HS-27A (cell line): ENCODE measurements around the gene SPTLC1.
A peak's percentile ranks its signal among the peaks of the same experiment; 100 is the strongest.
"Not testable (repeated sequence)": the region's sequence is repeated elsewhere in the genome, so short reads cannot be mapped to it uniquely, and the experiment has no call there.

Experiments used
- DNase-seq: peaks from one replicate; pipeline ENCODE4 v3.0.0-alpha.2; 2012; ENCODE audit warnings: low read depth, missing footprints

SPTLC1 gene

DNA sequence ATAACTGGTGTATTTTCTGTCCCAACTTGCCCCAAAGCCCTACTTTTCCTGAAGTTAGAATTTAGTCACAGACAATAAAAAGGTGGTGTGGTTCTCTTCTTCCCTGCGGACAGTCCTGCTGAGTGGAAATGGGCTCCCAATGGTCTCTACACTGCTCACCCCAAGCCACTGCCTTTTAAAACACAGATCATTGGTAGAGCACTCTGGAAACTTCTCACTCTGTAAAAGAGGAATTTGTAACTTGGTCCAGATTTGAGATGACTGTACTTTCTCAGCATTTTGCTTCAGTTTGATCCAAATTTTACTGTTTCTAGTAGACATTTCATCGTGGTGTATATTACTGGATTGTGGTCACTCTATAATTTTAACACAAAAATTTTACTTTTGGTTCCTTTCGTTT is 84.8 kb downstream of the SPTLC1 start:
- DNase-seq, result no peak

DNA sequence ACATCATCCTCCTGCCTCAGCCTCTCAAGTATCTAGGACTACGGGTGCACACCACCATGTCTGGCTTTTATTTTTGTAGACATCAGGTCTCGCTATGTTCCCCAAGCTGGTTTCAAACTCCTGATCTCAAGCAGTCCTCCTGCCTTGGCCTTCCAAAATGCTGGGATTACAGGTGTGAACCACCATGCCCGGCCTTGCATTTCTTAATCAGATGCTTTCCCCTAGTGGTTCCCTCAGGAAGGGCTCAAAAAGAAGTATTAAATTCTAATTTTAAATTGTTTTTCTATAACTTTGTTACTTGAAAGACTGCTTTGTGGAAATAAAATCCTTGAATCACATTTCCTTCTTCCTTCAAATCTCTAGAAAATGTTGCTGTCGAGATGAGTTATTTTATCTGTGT is 85.7 kb downstream of the SPTLC1 start:
- DNase-seq, result no peak

DNA sequence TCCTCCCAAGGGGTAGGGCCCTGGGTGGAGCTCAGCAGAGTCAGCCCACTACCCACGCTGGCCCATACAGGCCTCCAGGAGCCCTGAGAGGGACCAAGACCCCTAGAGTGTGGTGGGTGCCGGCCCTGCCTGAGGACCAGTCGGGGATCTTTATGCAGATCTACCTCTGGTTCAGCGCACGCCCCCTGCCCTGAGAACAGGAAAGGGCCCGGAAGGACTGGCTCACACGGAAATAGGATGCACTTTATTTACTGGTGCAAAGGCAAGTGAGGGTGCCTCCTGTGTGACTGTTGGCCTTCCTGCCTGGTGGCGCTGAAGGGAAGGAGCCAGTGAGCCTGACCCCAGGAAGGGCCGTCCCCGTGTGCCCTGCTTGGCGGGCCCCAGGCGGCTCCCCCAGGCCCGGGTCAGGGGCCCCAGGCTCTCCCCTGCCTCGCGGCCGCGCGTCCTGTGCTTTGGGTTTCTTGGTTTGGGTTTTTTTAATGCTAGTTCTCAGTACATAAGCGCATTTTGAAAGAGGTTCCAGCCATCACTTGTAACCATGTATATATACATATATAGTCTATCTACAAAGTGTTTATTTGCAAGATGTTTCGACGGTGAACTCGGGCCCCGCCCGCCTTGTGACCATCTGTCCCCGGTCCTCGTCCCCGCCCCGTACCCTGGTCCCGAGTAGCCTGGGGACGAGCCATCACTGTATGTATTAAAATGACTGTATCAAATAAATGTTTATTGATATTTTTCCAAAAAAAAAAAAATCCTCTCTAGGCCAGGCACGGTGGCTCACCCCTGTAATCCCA is 88.8 kb downstream of the SPTLC1 start:
- no peak for DNase-seq

DNA sequence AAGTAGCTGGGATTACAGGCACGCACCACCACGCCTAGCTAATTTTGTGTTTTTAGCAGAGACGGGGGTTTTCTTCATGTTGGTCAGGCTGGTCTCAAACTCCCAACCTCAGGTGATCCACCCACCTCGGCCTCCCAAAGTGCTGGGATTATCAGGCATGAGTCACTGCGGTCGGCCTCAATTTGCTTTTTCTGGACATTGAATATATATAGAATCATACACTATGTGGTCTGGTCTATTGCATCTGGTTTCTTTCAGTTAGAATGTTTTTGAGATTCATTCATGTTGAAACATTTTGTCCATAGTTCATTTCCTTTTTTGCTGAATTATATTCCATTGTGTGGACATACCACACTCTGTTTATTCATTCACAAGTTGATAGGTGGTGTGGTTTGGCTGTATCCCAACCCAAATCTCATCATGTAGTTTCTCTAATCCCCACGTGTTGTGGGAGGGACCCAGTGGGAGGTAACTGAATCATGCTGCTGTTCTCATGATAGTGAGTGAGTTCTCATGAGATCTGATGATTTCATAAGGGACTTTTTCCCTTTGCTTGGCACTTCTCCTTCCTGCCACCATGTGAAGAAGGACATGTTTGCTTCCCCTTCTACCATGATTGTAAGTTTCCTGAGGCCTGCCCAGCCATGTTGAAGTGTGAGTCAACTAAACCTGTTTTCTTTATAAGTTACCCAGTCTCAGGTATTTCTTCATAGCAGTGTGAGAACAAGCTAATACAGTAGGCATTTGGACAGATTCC is 93.2 kb downstream of the SPTLC1 start:
- DNase-seq, result peak; percentile 48

DNA sequence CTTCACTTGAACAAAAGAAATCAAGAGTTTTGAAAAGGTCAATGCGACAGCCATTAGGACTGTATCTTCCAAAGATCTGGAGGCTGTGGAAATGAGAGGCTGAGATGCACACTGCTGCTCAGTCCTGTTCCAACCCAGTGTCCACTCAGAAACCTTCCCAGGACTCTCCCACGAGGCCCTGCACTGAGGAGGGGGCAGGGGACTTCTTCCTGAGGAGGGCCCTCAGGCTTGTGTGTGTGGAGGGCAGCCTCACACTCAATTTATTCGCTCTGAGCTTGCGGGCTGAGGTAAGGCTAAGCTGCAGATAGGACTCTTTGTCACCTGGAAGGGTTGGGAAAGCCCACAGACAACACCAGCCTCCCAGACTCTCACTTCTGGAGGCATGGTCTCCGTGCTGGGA is 95.6 kb downstream of the SPTLC1 start:
- no peak for DNase-seq

DNA sequence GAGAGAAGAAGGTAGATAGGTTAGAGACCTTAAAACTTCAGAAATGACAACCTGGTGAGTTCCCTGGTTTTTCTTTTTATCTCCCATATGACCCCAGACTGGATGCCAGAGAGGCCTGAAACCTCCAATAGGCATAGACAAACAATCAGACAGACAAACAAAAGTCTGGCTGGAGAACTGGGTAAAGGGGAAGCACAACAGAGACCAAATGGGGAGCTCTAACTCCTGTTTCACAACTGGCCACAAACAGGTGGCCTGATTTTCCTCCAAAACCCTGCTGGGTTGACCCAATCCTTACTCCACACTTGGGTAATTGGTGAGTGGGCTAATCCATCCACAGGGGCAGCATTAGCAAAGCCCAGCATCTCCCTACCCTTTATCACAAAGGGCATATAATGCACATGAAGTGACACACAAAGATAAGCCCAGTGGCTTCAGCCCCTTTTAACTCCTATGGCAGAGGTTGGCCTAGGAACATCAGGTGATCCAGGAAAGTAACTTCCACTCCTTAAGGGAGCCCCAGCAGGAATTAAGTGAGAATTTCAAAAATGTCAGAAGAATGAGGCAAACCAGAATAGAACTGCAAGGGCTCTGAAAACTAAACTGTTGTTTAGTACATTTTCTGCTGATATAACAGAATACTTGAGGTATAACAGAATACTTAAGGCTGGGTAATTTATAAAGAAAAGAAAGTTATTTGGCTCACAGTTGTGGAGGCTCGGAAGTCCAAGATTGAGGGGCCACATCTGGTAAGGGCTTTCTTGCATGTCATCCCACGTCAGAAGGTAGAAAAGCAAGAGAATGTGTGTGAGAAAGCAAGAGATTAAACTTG is 104.3 kb downstream of the SPTLC1 start:
- DNase-seq, result no peak

DNA sequence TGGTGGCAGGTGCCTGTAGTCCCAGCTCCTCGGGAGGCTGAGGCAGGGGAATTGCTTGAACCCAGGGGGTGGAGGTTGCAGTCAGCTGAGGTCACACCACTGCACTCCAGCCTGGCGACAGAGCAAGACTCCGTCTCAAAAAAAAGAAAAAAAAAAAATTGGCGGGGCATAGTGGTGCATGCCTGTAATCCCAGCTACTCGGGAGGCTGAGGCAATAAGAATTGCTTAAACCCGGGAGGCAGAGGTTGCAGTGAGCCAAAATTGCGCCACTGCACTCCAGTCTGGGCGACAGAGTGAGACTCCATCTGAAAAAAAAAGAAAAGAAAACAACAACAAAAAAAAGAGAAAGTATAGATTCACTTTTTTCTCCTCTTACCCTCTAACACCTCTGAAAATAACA is 105.0 kb downstream of the SPTLC1 start:
- DNase-seq, result not testable (repeated sequence)

DNA sequence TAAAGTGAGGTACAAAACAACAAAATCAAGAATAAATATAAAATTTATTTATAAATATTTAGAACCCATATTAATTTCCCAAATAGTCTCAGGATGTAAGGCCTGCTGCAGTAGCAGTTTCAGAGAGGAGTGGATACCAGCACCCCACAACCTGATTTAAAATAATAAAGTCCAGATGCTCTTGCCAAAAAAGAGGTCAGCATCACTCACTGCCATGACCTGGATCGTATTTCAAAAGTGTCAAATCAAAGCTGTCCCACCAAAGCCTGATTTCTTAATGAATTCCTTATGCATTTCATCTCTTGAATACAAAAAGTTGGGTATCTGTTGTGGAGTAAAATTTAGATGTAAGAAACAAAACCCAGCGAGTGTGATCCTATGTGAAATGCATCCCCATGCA is 107.2 kb downstream of the SPTLC1 start:
- DNase-seq, result no peak

DNA sequence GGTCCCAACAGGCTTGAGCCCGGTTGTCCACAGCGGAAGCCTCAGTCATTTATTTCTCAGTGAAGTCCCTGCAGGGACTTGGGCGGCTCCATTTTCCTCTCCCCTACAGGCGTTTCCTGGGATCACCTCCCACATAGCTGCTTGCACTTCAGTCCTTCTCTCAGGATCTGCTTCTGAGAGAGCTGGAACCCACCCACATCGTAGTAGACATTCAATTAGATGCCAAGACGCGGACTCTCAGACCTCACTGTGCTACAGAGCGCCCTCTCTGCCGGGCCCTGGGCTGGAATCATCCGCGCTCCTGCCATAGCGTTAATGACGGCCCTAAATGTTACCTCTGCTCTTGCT is 111.2 kb downstream of the SPTLC1 start:
- no peak for DNase-seq

DNA sequence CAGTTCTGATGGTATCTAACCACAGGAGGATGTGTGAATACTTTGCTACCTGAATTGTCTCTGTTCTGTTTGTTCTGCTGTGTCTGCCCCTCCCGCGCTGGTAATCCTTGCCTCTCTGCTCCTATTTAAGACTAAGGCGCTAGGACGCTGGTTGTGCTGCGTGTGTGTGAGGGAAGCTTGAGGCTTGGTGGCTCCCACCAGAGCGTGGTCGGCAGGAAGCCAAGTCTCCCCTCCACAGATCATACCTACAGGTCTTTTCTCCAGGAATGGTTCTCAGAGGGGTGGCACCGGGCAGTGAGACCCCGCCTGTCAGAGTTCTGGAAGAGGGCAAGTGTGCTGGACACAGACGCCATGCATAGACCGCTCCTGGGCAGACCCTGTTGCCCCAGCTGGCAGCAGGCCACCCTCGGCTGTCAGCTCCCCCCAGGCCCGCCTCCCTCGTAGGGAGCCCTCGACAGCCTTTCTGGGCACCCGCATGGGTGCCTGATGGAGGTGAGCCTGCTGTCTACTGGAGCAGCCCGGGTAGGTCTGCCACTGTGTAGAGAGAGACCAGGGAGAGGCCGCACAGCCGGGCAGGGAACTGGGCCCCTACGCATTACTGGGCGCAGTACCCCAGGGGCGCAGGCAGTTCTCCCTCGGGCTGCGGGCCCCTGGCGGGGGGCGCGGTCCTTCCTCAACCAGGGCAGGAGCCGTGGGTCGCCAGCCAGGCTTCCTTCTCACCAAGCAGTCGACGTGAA is 111.7 kb downstream of the SPTLC1 start:
- no peak for DNase-seq

DNA sequence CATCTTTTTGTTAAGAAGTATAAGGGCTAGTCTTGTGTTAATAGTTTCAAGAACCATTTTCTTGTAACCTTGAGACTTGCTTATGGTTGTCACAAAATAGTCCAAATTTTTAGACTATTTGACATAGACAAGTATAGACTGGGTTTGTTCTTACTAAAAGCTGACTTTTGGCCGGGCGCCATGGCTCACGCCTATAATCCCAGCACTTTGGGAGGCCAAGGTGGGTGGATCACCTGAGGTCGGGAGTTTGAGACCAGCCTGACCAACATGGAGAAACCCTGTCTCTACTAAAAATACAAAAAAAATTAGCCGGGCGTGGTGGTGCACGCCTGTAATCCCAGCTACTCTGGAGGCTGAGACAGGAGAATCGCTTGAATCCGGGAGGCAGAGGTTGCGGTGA is 113.3 kb downstream of the SPTLC1 start:
- DNase-seq, result not testable (repeated sequence)

DNA sequence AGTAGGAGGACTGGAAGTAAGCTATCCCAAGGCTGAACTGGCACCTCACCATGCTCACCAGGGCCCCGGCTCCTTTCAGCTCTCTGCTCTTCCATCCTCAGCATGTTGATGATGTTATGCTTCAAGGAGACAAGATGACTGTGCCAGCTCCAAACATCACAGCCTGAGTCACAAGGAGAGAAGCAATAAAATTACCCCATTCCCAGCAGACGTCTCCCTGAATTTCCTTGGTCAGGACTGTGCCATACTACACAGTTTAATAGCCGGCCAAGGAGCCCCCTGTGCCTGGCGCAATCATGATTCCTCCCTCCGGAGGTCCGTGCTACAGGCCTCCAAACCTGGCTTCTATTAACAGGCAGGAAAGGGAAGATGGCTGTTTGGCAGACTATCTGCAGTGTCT is 114.0 kb downstream of the SPTLC1 start:
- DNase-seq, result no peak

DNA sequence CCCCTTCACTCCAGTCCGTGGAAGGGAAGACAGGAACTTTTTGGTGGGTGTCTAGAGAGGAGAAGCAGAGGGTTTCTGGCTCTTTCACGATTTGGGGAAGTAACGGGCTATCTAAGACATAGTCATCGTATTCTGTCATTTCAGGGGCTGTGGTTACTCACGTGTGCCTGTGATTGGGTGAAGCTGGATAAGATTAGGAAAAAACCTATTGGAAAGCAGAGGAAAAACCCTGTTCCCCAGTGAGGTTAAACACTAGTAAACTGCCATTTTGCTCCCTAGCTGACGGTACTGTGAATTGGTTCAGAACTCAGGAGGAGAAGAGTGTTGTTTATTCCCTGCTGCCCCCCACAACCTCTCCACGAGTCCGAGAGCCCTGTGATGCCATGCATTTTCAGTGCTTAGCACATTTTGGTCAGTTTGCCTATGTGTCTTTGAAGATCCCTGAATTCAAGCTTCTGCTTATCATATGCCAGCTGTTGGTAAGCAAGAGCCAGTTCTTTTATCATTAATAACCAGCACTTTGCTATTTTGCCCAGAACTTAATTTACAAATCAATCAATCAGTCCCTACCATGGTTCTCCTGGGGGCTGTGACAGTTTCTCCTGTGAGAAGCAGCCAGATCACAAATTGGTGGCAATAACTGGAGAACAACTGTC is 120.1 kb downstream of the SPTLC1 start:
- no peak for DNase-seq

DNA sequence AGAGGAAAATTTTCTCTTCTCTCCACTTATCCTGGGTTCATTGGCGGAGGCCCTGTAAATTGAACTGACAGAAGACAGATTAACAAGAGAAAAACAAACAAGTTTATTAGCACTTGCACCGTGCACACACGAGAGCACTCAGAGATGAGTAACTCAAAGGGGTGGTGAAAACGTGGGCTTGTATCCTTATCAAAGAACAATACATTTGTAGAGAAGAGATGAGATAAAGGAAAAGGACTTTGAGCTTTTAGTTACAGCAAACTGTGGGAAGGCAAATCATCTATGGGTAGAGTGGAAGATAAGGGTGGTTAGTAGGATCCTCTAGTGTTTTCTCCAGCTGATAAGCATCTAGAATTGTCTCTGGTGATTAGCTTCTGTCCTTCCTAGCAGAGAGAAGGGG is 120.8 kb downstream of the SPTLC1 start:
- DNase-seq, result no peak

DNA sequence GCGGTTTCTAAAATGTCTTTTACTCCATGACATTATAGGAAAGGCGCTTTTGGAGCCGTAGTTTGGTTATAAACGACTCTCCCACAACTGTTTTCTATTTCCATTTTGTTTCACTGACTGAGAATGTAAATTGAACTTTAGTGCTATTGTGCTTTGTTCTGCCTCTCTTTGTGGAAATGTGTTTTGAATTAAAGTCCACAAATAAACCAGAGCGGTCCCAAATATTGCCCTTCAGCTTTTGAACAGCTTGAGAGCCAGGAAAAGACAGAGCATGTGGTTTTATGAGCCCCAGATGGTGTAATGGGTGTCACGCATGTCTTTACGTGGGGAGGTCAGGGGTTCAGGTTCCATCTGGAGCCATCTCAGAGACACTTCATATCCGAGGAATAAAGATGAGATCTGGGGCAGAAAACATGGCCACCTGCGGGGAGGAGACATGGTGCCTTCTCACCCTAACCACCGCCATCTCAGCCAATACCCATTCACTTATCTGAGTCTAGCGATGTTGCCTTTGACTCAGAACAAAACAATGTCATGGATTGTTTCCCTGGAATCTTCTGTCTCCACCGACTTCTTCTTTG is 122.7 kb downstream of the SPTLC1 start:
- no peak for DNase-seq

DNA sequence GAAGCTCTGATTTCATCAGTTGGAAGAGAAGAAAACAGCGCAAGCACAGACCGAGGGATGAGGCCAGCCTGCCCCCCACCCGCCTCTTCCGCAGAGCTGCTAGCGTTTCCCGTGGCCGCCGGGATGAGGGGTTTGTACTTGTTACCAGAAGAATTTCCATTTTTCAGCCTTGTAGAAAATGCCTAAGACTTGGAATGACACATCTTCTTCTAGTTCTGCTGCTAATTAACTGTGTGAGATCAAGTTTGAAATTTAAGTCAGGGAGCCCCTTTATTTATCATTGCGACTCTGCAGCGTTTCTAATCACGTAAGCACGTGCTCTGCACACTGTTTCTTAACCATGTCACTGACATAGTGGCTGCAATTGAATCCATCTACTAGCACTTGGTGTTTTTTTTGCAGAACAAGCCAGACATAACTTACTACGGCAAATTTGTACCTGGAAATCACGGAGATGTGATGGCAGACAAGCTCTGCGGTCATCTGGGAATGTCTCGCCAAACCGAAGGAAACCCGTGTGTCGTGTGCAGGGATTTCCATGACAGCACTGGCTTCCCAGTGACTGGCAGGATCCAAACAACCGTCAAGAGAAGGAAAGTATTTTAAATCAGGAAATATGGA is 123.4 kb downstream of the SPTLC1 start:
- DNase-seq, result no peak

DNA sequence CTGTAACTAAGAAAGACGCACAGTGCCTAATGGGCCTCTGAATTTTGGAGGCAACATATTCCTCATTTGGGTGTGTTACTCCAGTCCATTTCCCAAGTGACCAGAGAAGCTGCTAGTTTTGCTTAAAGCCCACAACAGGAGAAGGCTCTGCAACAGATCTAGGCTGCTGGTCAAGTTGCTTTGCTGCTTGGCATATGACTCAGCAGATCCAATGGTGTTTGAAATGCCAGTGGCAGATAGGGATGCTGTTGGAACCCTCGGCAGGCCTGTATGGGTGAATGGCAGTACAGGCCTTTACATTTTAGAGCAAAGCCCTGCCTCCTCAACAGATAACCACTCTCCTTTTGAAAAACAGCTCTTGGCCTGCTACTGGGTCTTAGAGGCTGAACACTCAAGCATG is 129.0 kb downstream of the SPTLC1 start:
- no peak for DNase-seq

DNA sequence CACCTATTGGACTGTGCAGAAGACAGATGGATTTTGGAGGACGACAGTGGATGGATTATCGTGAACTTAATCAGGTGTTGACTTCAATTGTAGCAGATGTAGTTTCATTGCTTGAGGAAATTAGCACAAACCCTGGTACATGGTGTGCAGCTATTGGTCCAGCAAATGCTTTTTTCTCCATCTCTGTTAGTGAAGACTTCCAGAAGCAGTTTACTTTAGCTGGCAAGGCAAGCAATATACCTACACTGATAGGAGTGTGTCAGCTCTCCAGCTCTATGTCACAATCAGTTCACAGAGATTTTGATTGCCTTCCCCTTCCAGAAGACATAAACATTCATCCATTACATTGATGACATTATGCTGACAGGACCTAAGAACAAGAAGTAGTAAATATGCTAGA is 129.5 kb downstream of the SPTLC1 start:
- no peak for DNase-seq
